H1 (cell line): ENCODE measurements around the gene ARHGEF26. TPM values are rescaled to one million over a fixed set of nuclear protein-coding genes. Genes with fewer than 3 reads are reported as not detected.

ENCODE experiments used
- CTCF ChIA-PET: fragments of 300-600 bp; sonication (Branson Sonifier 250); formaldehyde crosslinking; loops from one replicate; lab custom pipeline; 2021; ENCODE audit not compliant: partially characterized antibody; lab: Charles Lee
- POLR2A ChIA-PET: fragments of 300-600 bp; sonication (Branson Sonifier 250); formaldehyde crosslinking; loops from one replicate; lab custom pipeline; 2021; ENCODE audit warnings: inconsistent platforms; ENCODE audit not compliant: partially characterized antibody; lab: Charles Lee
- DNase-seq, 2 experiments: peaks; one replicate each; pipeline versions ENCODE4 v3.0.0 to v3.0.0-alpha.2; 2010 to 2022; ENCODE audit warnings: low spot score in 2 of 2, low read depth in 1 of 2, mixed read lengths in 1 of 2
- FAIRE-seq: peaks from 2 replicates; lab custom pipeline; 2011; peaks lifted over from hg19 to GRCh38; lab: Jason Lieb, UNC
- H2AFZ ChIP-seq: 2 replicates; pipeline ENCODE4 v1.8.1; 2012; ENCODE audit warnings: low read length, inconsistent platforms
- H2AK5ac ChIP-seq: 2 replicates; pipeline ENCODE4 v1.6.1; 2013; ENCODE audit warnings: low read depth, low read length
- H2BK120ac ChIP-seq: replicated peaks from 2 replicates; pipeline ENCODE3; 2013; ENCODE audit warnings: low read depth, low read length, inconsistent platforms
- H2BK12ac ChIP-seq: 2 replicates; pipeline ENCODE4 v1.6.1; 2013; ENCODE audit warnings: low read depth, low read length
- H2BK15ac ChIP-seq: 2 replicates; pipeline ENCODE4 v1.6.1; 2013; ENCODE audit warnings: low read length
- H2BK20ac ChIP-seq: 2 replicates; pipeline ENCODE4 v1.6.1; 2013; ENCODE audit warnings: low read length
- H2BK5ac ChIP-seq: 2 replicates; pipeline ENCODE4 v1.6.1; 2013; ENCODE audit warnings: low read depth, low read length
- H3K14ac ChIP-seq: 2 replicates; pipeline ENCODE4 v1.6.1; 2013; ENCODE audit warnings: inconsistent platforms; ENCODE audit not compliant: insufficient read length
- H3K18ac ChIP-seq: 2 replicates; pipeline ENCODE4 v1.6.1; 2013; ENCODE audit warnings: low read length; ENCODE audit errors: extremely low read depth
- H3K23ac ChIP-seq: 2 replicates; pipeline ENCODE4 v1.6.1; 2013; ENCODE audit warnings: inconsistent platforms; ENCODE audit not compliant: insufficient read length
- H3K23me2 ChIP-seq: 2 replicates; pipeline ENCODE4 v1.6.1; 2013; ENCODE audit warnings: low read depth, low read length
- H3K27ac ChIP-seq: 2 replicates; pipeline ENCODE4 v1.6.1; 2011; ENCODE audit warnings: low read depth, low read length, inconsistent platforms
- H3K27me3 ChIP-seq, 4 experiments: replicated peaks in 1 of 4; 1 replicate in 1 of 4; 2 replicates in 3 of 4; pipeline versions ENCODE4 v1.6.1 to v1.8.1; 2011 to 2013; ENCODE audit warnings: low read length in 3 of 4, mild to moderate bottlenecking in 3 of 4, inconsistent platforms in 2 of 4, mixed read lengths in 2 of 4, moderate library complexity in 1 of 4; ENCODE audit not compliant: control insufficient read depth in 3 of 4, insufficient read depth in 3 of 4; ENCODE audit errors: extremely low read depth in 1 of 4
- H3K36me3 ChIP-seq, 4 experiments: 2 replicates each; pipeline versions ENCODE4 v1.6.1 to v1.8.1; 2011 to 2013; ENCODE audit warnings: mild to moderate bottlenecking in 4 of 4, low read length in 3 of 4, moderate library complexity in 2 of 4, control low read depth in 1 of 4, inconsistent platforms in 1 of 4; ENCODE audit not compliant: insufficient read depth in 4 of 4, control insufficient read depth in 2 of 4
- H3K4ac ChIP-seq: replicated peaks from 2 replicates; pipeline ENCODE3; 2013; ENCODE audit warnings: low read length, low read depth, mixed read lengths, inconsistent platforms; ENCODE audit not compliant: insufficient read length
- H3K4me1 ChIP-seq, 4 experiments: replicated peaks in 1 of 4; 1 replicate in 1 of 4; 2 replicates in 3 of 4; pipeline versions ENCODE4 v1.6.1 to v1.8.1; 2011 to 2013; ENCODE audit warnings: low read length in 3 of 4, inconsistent platforms in 2 of 4, mixed read lengths in 1 of 4; ENCODE audit not compliant: insufficient read depth in 4 of 4, control insufficient read depth in 3 of 4
- H3K4me2 ChIP-seq, 2 experiments: 2 replicates each; pipeline versions ENCODE4 v1.6.1 to v1.8.1; 2011 to 2013; ENCODE audit warnings: low read depth in 2 of 2, low read length in 2 of 2, control low read depth in 1 of 2, inconsistent platforms in 1 of 2, mild to moderate bottlenecking in 1 of 2; ENCODE audit not compliant: insufficient read depth in 1 of 2
- H3K4me3 ChIP-seq, 4 experiments: fragments of 200-600, 300-600 bp in 1 of 4; sonication (generic), shearing (Covaris generic), sonication (Bioruptor Twin) in 1 of 4; 2 replicates each; pipeline versions ENCODE4 v1.5.1 to v1.8.1; 2011 to 2016; ENCODE audit warnings: low read length in 4 of 4, low read depth in 3 of 4, control low read depth in 2 of 4, inconsistent platforms in 2 of 4, mild to moderate bottlenecking in 2 of 4, mixed read lengths in 1 of 4, moderate library complexity in 1 of 4; ENCODE audit not compliant: insufficient read depth in 2 of 4; ENCODE audit errors: extremely low read depth in 1 of 4
- H3K56ac ChIP-seq: replicated peaks from 2 replicates; pipeline ENCODE3; 2013; ENCODE audit warnings: low read depth, mild to moderate bottlenecking, mixed read lengths, low read length, inconsistent platforms; ENCODE audit not compliant: insufficient read length
- H3K79me1 ChIP-seq: 2 replicates; pipeline ENCODE4 v1.6.1; 2013; ENCODE audit warnings: low read depth, low read length, control low read depth
- H3K79me2 ChIP-seq, 2 experiments: 2 replicates each; pipeline versions ENCODE4 v1.6.1 to v1.8.1; 2012 to 2013; ENCODE audit warnings: low read length in 2 of 2, mild to moderate bottlenecking in 2 of 2, inconsistent platforms in 1 of 2; ENCODE audit not compliant: insufficient read depth in 2 of 2, control insufficient read depth in 1 of 2
- H3K9ac ChIP-seq, 4 experiments: replicated peaks in 1 of 4; 1 replicate in 1 of 4; 2 replicates in 3 of 4; pipeline versions ENCODE4 v1.6.1 to v1.8.1; 2011 to 2013; ENCODE audit warnings: low read depth in 3 of 4, low read length in 3 of 4, control low read depth in 2 of 4, mild to moderate bottlenecking in 2 of 4, moderate library complexity in 2 of 4, inconsistent platforms in 1 of 4; ENCODE audit errors: extremely low read depth in 1 of 4
- H3K9me3 ChIP-seq, 2 experiments: 2 replicates each; pipeline versions ENCODE4 v1.6.1 to v1.8.1; 2012 to 2013; ENCODE audit warnings: mild to moderate bottlenecking in 2 of 2, moderate library complexity in 2 of 2, control low read depth in 1 of 2, inconsistent platforms in 1 of 2, low read depth in 1 of 2, low read length in 1 of 2, mixed read lengths in 1 of 2; ENCODE audit not compliant: insufficient read depth in 2 of 2
- H4K20me1 ChIP-seq, 2 experiments: replicated peaks in 1 of 2; 2 replicates each; pipeline versions ENCODE3 to v1.8.1; 2011 to 2013; ENCODE audit warnings: inconsistent platforms in 2 of 2, low read length in 2 of 2, mild to moderate bottlenecking in 1 of 2; ENCODE audit not compliant: insufficient read depth in 2 of 2, control insufficient read depth in 1 of 2
- H4K5ac ChIP-seq: 2 replicates; pipeline ENCODE4 v1.6.1; 2013; ENCODE audit warnings: low read length, low read depth, mixed read lengths, inconsistent platforms; ENCODE audit not compliant: insufficient read length
- H4K8ac ChIP-seq: 2 replicates; pipeline ENCODE4 v1.8.0; 2013; ENCODE audit warnings: mild to moderate bottlenecking, moderate library complexity, low read length, inconsistent platforms; ENCODE audit not compliant: insufficient read depth; ENCODE audit errors: extremely low read depth
- H4K91ac ChIP-seq: replicated peaks from 2 replicates; pipeline ENCODE3; 2013; ENCODE audit warnings: low read length, mixed read lengths, inconsistent platforms; ENCODE audit not compliant: insufficient read length
- BRCA1 ChIP-seq: IDR thresholded peaks from 2 replicates; pipeline ENCODE4 v1.6.1; 2012; ENCODE audit warnings: low read depth, low read length, improper control_type of control experiment
- CBX8 ChIP-seq: fragments of 300-800, 300-1000 bp; sonication (generic); IDR thresholded peaks from 2 replicates; pipeline ENCODE4 v1.7.1; 2016; ENCODE audit warnings: low read depth, low read length, borderline replicate concordance
- CHD2 ChIP-seq: IDR thresholded peaks from 2 replicates; pipeline ENCODE4 v1.6.1; 2012; ENCODE audit warnings: low read length, improper control_type of control experiment
- CREB1 ChIP-seq: IDR thresholded peaks from 2 replicates; pipeline ENCODE4 v1.6.1; 2012; ENCODE audit warnings: inconsistent platforms
- CTBP2 ChIP-seq: IDR thresholded peaks from 2 replicates; pipeline ENCODE4 v1.7.0; 2011; ENCODE audit warnings: borderline replicate concordance, mild to moderate bottlenecking, moderate library complexity, mixed read lengths, low read length; ENCODE audit not compliant: insufficient read depth, insufficient read length
- EGR1 ChIP-seq: IDR thresholded peaks from 2 replicates; pipeline ENCODE4 v1.6.1; 2011; ENCODE audit warnings: low read depth, low read length, borderline replicate concordance
- KDM1A ChIP-seq: fragments of 200-600, 300-600 bp; sonication (generic); IDR thresholded peaks from 2 replicates; pipeline ENCODE4 v1.7.1; 2016; ENCODE audit warnings: mild to moderate bottlenecking, low read length, borderline replicate concordance
- MAFK ChIP-seq: IDR thresholded peaks from 2 replicates; pipeline ENCODE4 v1.6.1; 2012; ENCODE audit warnings: low read depth, mild to moderate bottlenecking, improper control_type of control experiment, low read length
- RXRA ChIP-seq: IDR thresholded peaks from 2 replicates; pipeline ENCODE4 v1.6.1; 2011; ENCODE audit warnings: low read depth, mild to moderate bottlenecking, low read length, moderate library complexity; ENCODE audit not compliant: insufficient read depth
- SIN3A ChIP-seq, 2 experiments: IDR thresholded peaks in 1 of 2; conservative IDR thresholded peaks in 1 of 2; 2 replicates each; pipeline ENCODE4 v1.6.1; 2011 to 2012; ENCODE audit warnings: low read length in 2 of 2, improper control_type of control experiment in 1 of 2, low read depth in 1 of 2, mild to moderate bottlenecking in 1 of 2
- SIRT6 ChIP-seq: IDR thresholded peaks from one replicate; pipeline ENCODE4 v1.7.1; 2012; ENCODE audit warnings: low read length, inconsistent platforms
- SP2 ChIP-seq: IDR thresholded peaks from 2 replicates; pipeline ENCODE4 v1.6.1; 2012; ENCODE audit warnings: mild to moderate bottlenecking, low read length, inconsistent platforms
- SRF ChIP-seq: IDR thresholded peaks from 2 replicates; pipeline ENCODE4 v1.6.1; 2011; ENCODE audit warnings: mild to moderate bottlenecking, low read depth, low read length, moderate library complexity
- WGBS, 2 experiments: shearing (Covaris generic) in 1 of 2; methylation state at CpG; one replicate each; pipeline versions ENCODE4 v1.1.6 to v1.1.7; 2013 to 2015; ENCODE audit warnings: low lambda C conversion rate in 2 of 2, mixed read lengths in 2 of 2, inconsistent platforms in 1 of 2, low coverage in 1 of 2, missing lambda C conversion rate in 1 of 2; ENCODE audit not compliant: insufficient replicate concordance in 2 of 2, insufficient coverage in 1 of 2, insufficient read length in 1 of 2; ENCODE audit errors: extremely low coverage in 1 of 2, missing lambda C conversion rate in 1 of 2; 5-methylcytosine and 5-hydroxymethylcytosine counted together
- polyA plus RNA-seq, 7 experiments: library from polyadenylated mRNA; depleted of rRNA in 3 of 7; stranded (reverse) in 5 of 7; unstranded in 2 of 7; fragments of >200 nt in 5 of 7; fragments of 200-250 nt in 2 of 7; gene quantifications; 1 replicate in 5 of 7; 2 replicates in 1 of 7; 4 replicates in 1 of 7; pipeline versions ENCODE4 v1.2.1 to v1.2.3, GENCODE V29; 2011 to 2013; ENCODE audit warnings: missing spikeins in 2 of 7, mixed read lengths in 2 of 7
- total RNA-seq: library from RNA; stranded (reverse); fragmentation: NEBNext Ultra II Directional; extraction: Animal tissue kit (Norgen Biotek cat#: 25700); gene quantifications from 2 replicates; pipeline ENCODE4 v1.2.1, GENCODE V29; 2021
- TF ChIP-seq, protein P1 (sequence below): IDR thresholded peaks from 2 replicates; pipeline ENCODE4 v1.6.1; 2012; ENCODE audit warnings: low read length, inconsistent platforms

ARHGEF26 gene
- total and polyA plus RNA-seq, 2 of the 8 experiments (the other 6 are each of a cell fraction or from before 2014, with no cell fraction given), result 3.1 to 15.6 TPM

DNA sequence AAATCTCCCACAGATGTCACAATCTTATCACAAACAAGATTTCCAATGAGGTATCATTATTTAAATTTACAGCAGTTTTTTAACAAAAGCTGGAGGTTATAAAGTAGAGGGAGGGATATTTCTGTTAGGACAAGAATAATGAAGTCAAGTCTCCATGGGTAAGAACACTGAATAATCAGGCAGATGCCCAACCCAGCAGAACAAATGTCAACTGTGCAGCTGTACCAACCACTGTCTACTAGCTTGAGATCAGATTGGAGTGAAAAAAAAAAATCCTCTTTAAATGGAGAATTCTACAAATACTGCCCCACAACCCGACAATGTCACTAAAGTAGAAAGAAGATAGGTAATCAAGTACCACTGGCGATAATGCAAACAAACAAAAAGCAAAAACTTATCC lies 172.8 kb downstream of the ARHGEF26 start:
- H2AK5ac ChIP-seq, result no peak overlapping the region
- no peak overlapping the region for H3K4me2 ChIP-seq
- H4K20me1 ChIP-seq, result peaks cover 0 to 3% of the 10 kb centered on the region in 2 experiments
- H4K91ac ChIP-seq, result no peak overlapping the region
- H3K18ac ChIP-seq, result no peak overlapping the region
- H3K14ac ChIP-seq, result no peak overlapping the region
- H4K8ac ChIP-seq, result no peak overlapping the region
- H3K4me1 ChIP-seq, result no peaks in the 10 kb centered on the region
- H2BK12ac ChIP-seq, result no peak overlapping the region
- no peaks in the 10 kb centered on the region for H3K23me2 ChIP-seq
- no peak overlapping the region for H4K5ac ChIP-seq
- H3K36me3 ChIP-seq, result peaks cover 15 to 86% (median 41%) of the 10 kb centered on the region in 4 experiments
- H3K4ac ChIP-seq, result no peak overlapping the region
- H3K56ac ChIP-seq, result no peak overlapping the region
- no peak overlapping the region for H2BK5ac ChIP-seq
- H2BK120ac ChIP-seq, result no peak overlapping the region
- H2AFZ ChIP-seq, result no peak overlapping the region
- POLR2A ChIA-PET, result no interaction called here
- WGBS, 2 experiments, result 98% methylated on average over 2 of the region's 2 CpGs; no CpG with 5 or more reads in 1 of the 2 experiments
- FAIRE-seq, result no peak
- H3K9ac ChIP-seq, result no peak overlapping the region
- no peak overlapping the region for H2BK20ac ChIP-seq
- H3K23ac ChIP-seq, result no peak overlapping the region
- no peaks in the 10 kb centered on the region for H3K79me1 ChIP-seq
- no peak overlapping the region for H3K4me3 ChIP-seq
- no peak for DNase-seq
- CTCF ChIA-PET, result no interaction called here
- H2BK15ac ChIP-seq, result no peak overlapping the region
- no peaks in the 10 kb centered on the region for H3K79me2 ChIP-seq
- H3K9me3 ChIP-seq, result no peaks in the 10 kb centered on the region
- H3K27me3 ChIP-seq, result no peaks in the 10 kb centered on the region
- no peak overlapping the region for H3K27ac ChIP-seq
- TF ChIP-seq SIN3A (conservative IDR thresholded peaks at IDR 0.05 in 1 of 2, IDR thresholded peaks at IDR 0.05 in 1 of 2; ENCODE audit: low read depth in 1 of 2, low read length in 2 of 2) (no peak), CHD2 (no peak), BRCA1 (no peak), EGR1 (no peak), CREB1 (no peak), KDM1A (no peak), SIRT6 (no peak), MAFK (no peak), CTBP2 (no peak), CBX8 (no peak), RXRA (no peak), SRF (no peak), SP2 (no peak)
- TF ChIP-seq, protein P1, sequence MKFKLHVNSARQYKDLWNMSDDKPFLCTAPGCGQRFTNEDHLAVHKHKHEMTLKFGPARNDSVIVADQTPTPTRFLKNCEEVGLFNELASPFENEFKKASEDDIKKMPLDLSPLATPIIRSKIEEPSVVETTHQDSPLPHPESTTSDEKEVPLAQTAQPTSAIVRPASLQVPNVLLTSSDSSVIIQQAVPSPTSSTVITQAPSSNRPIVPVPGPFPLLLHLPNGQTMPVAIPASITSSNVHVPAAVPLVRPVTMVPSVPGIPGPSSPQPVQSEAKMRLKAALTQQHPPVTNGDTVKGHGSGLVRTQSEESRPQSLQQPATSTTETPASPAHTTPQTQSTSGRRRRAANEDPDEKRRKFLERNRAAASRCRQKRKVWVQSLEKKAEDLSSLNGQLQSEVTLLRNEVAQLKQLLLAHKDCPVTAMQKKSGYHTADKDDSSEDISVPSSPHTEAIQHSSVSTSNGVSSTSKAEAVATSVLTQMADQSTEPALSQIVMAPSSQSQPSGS, result no peak
